ENCODE data around the gene PC.

PC gene

DNA sequence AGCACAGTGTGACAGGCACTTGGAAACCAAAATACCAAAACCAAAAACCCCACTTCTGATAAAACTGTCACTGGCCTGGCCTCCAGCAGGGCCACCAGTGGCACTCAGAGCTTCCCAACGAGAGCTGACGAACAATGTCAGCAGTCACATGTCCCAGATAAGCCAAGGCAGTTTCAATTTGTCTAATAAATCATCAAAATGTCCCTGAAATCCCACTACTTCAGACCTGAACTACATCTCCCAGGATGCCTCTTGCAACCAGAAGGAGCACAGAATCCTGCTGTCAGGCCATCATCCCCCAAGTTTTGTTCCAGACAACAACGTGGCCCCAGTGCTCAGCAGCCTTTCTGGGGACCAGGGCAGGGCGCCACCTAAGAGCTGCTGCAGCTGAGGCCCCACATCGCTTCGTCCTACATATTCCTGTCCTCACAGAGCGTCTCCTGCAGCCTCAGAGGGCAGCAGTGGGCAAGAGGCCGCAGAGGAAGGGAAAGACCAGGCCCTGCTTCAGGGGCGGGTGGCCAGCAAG is 76.2 kb downstream of the PC start:
- DNase-seq: no peak

- DNase-seq: no peak
These were observed 76.7 kb downstream of the PC start for GRCh38 chr11:66881451-66881835.

DNA sequence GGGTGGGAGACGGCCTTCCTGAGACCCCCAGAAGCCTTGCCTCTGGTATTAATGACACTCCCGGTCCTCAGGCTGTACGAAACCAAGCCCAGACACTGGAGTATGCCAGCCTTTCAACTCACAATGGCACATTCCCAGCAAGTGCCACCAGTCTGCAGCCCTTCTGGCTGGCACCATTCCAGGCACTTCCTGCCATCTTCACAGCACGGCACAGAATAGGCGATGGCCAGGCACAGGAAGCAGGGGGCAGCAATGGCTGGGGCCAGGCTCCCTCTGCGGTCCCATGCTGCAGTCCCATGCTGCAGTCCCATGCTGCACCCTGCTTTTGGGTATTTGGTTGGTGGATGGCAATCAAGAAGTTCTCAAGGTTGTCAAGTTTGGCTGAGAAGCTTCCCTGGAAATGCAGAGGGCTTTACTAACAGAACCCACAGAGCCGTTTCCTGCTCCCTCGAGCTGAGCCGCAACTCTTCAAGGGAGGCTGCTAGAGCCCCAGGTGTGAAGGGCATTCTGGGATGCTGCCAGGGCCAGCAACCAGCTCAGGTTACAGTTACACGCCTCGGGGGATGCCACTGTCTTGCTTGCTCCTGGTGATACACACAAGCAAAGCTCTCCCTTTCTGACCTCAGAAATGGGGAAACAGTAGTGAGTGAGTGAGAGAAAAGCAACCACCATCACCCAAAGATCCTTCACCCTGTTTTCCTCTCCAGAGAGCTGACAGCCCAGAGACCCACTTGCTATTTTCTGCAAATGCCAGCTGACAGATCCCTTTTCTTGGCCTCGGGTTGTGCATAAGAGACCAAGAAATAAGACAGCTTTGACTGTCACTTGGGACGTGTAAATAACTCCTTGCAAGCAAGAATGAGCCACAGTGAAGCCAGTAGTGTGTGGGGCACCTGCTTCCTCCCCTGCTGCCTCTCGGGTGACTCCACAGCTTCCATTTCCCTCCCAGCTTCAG is 77.4 kb downstream of the PC start:
- DNase-seq: no peak

DNA sequence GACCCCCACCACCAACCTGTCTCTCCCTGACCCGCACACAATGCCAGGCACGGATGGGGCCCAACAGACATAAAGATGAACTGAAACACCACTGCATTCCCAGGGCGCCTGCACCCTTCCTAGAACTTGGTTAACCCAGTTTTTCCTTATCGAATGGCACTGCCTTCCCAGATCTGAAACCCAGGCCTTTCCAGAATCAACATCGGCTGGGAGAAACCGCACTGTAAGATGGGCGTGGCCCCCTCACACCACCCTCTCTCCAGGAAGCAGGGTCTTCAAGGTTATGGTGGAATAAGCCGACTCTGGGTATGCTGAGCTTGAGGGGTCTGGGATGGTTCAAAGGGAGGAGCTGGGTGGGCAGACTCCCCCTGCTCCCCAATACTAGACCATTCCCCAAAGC is 78.2 kb downstream of the PC start:
- DNase-seq: no peak

DNA sequence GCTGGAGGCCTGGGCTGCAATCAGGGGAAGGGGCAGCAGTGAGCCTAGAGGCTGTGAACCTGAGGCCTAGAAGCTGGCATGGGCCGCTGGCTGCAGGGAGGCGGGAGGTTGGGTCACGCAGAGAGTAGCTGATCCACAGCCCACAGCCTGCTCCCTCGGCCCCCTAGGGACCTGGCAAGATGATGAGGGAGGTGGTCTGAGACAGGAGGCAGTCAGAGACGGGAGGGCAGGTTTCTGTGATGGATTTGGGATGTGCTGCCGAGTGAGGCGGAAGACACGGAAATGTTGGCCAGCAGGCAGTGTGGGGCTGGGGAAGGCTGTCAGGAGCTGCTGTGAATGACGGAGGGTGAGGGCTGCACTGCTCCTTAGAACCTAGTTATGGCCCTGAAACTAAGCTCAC is 78.6 kb downstream of the PC start:
- no peak for DNase-seq

DNA sequence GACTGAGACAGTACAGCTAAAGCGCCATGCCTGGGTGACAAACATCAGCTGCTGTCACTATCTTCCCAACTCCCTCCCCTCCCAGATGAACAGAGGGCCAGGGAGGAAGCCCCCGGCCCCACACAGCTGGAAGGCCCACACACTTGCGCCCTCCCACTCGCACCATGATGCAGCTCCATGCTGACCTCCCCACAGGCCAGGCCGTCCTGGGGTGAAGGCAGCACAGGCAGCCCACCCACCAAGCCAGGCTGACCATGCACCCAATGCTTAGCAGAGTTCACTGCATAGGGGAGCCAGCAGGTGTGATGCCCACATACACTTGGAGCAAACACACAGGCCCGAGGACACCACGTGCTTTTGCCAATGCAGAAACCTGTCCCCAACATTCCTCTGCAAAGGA is 79.2 kb downstream of the PC start:
- DNase-seq: no peak

DNA sequence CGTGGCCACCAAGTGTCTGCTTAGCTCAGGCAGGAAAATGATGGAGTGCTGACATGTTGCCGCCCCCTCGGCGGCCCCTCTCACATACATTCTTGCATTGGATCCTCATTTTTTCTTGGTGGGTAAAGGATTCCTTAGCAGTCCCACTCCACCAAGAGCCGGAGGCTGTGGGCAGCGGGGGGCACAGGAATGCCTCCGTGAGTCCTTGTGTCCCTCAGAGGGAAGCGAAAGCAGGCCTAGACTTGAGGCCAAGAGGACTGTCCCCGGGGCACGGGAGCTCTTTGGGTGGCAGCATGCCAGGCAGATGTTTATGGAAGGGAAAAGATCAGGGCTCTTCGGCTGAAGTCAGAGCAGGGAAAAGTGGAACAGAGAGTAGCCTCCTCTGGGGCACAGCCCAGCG is 79.7 kb downstream of the PC start:
- DNase-seq: no peak

GRCh38 chr11:66877588-66878385 is 80.4 kb downstream of the PC start:
- DNase-seq: no peak

DNA sequence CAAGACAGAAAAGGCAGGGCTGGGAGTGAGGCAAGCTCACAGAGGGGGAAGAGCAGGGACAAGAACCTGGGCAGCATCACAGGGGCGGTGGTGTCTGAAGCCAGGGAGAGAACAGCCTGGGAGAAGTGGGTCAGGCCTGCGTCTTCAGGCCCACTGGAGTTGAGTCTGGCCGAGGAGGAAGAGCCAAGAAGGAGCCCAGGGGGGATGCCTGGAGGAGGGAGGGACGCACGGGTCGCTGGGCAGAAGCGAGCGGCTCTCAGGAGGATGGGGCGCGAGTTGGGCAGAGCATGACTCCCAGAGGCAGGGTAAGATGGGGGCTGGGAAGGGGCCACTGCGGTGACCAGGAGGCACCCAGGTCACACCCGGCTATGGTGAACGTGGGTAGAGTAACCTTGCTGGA is 82.8 kb downstream of the PC start:
- DNase-seq: no peak

DNA sequence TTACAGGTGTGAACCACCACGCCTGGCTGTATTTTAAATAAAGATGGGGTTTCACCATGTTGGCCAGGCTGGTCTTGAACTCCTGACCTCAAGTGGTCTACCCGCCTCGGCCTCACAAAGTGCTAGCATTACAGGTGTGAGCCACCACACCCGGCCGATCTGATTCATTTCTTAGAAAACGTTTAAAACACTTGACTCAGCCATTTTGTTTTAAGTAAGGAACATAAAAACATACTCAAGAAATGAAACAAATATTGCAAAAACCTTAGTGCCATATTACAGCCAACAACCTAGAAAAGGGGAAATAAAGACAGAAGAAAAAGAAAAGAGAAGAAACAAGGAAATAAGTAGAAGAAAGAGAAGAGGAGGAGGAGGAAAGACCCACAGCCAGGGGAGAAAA is 84.0 kb downstream of the PC start:
- no peak for DNase-seq

DNA sequence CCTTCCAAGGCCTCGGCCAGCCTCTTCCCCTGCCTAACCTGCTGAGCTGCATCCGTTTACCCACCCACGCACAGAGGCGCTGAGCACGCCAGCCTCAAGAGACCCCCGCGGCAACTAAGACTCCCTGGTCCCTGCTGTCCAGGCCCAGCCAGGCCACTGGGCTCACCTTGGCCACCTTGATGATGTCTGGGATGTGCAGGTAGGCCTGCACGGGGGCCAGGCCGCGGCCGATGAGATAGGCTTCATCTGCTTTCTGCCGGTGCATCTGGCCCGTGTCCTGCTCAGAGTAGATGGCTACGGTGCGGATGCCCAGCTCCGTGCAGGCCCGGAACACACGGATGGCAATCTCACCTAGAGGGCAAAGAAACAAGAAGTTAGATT is 86.7 kb downstream of the PC start:
- no peak for DNase-seq

- no peak for DNase-seq
These were observed 87.3 kb downstream of the PC start for GRCh38 chr11:66870616-66871520.

DNA sequence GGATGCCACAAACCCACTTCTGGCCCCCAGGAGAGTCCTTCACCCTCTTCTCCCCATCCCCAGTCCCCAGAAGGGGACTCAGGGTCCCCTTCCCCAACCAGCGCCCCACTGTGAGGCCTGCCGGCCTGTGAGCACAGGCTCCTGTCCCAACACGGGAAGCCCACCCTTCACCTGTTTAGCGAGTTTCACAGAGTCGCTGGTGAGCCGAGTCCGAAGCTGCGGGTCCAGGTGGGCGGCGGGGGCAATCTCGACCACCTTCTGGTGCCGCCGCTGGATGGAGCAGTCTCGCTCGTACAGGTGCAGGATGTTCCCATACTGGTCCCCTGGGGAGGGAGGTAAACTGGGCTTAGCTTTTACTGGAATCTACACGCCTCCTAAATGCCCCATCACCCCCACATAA is 88.1 kb downstream of the PC start:
- DNase-seq: no peak

DNA sequence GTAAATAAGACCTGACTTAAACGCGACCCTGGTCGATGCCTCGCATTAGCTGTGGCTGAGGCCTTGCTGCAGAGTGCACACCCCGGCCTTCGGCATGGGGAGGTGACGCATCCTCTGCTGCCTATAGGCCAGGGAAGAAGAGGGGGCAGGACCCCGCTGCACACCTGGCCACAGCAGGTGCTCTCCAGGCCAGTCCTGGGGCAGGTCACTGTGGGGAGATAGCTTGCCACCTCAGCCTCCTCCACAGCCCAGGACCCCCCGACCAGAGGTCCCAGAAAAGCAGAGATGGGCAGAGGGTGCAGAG is 88.7 kb downstream of the PC start:
- no peak for DNase-seq

GRCh38 chr11:66868726-66869566 is 89.2 kb downstream of the PC start:
- peak; percentile 65 for DNase-seq

DNA sequence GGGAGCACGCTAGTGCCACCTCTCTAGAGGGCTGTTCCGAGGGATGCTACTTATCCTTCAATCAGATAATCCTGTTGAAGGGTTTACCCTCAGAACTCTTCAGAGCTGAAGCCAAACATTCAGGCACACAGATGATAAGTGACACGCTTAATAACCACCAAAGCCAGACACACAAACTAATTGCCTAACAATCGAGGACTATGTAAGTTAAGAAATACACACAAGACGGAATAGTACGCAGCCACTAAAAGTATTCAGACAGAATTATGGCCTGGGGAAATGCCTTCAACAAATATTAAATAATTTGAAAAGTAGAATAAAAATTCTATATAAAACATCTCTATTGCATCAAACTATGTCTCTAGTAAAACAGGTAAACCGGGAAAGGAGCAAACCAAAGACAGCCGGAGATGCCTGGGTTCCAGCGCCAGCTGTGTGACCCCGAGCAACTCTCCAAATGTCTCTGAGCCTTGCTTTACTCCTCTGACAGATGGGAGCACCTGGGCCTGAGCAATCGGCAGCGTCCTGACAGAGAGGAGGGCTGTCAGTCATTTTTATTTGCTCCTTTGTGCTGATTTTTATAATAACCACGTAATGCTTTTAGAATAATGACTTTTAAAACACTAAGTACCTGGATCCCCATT is 90.0 kb downstream of the PC start:
- DNase-seq: no peak

- DNase-seq: no peak
These were observed 90.7 kb downstream of the PC start for GRCh38 chr11:66867425-66868040.

- DNase-seq: no peak
These were observed 91.6 kb downstream of the PC start for GRCh38 chr11:66866511-66866986.

- no peak for DNase-seq
These were observed 92.2 kb downstream of the PC start for GRCh38 chr11:66866007-66866406.

- no peak for DNase-seq
These were observed 93.1 kb downstream of the PC start for GRCh38 chr11:66864924-66865697.

All from T-helper 9 cell (primary cell).